Coronary artery (tissue), 2 donors: ENCODE measurements around the gene SEMA4D.

Experiments
- DNase-seq: peaks from one replicate; pipeline ENCODE4 v3.0.0-alpha.2; 2017; ENCODE audit warnings: low spot score
- H3K27ac ChIP-seq, 2 donors: fragments of 200-600 bp; sonication (generic); one replicate each; pipeline ENCODE4 v1.5.1; 2016 to 2019
- H3K4me3 ChIP-seq: fragments of 200-600 bp; sonication (generic); 2 replicates; pipeline ENCODE4 v1.5.1; 2016; ENCODE audit warnings: mild to moderate bottlenecking, moderate library complexity
- TF ChIP-seq, protein P1 (sequence below): fragments of 200-600 bp; sonication (generic); IDR thresholded peaks from one replicate; pipeline ENCODE4 v1.5.1; 2019; ENCODE audit warnings: antibody characterized with exemption

SEMA4D gene

DNA sequence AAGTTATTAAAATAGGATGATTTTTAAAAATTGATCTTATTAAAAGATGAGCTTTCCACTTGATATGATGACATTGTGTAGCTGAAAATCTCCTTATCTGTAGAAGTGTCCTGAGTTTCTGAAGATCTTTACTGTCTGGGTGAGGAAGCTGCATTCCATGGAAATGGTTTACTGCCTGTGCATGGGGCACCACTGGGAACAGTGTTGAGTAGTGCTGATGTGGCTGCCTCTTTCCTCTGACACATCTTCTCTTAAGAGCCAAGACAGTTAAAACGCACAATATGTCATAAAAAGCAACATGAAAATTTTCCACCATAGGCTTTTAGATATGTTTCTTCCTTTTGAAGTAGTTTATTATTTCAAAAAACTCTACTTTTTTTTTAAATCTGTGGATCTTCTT lies 155.0 kb downstream of the SEMA4D start:
- H3K4me3 ChIP-seq, result no peak overlapping the region
- DNase-seq, result no peak
- no peak overlapping the region for H3K27ac ChIP-seq
- TF ChIP-seq, protein P1, sequence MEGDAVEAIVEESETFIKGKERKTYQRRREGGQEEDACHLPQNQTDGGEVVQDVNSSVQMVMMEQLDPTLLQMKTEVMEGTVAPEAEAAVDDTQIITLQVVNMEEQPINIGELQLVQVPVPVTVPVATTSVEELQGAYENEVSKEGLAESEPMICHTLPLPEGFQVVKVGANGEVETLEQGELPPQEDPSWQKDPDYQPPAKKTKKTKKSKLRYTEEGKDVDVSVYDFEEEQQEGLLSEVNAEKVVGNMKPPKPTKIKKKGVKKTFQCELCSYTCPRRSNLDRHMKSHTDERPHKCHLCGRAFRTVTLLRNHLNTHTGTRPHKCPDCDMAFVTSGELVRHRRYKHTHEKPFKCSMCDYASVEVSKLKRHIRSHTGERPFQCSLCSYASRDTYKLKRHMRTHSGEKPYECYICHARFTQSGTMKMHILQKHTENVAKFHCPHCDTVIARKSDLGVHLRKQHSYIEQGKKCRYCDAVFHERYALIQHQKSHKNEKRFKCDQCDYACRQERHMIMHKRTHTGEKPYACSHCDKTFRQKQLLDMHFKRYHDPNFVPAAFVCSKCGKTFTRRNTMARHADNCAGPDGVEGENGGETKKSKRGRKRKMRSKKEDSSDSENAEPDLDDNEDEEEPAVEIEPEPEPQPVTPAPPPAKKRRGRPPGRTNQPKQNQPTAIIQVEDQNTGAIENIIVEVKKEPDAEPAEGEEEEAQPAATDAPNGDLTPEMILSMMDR, result no peak

DNA sequence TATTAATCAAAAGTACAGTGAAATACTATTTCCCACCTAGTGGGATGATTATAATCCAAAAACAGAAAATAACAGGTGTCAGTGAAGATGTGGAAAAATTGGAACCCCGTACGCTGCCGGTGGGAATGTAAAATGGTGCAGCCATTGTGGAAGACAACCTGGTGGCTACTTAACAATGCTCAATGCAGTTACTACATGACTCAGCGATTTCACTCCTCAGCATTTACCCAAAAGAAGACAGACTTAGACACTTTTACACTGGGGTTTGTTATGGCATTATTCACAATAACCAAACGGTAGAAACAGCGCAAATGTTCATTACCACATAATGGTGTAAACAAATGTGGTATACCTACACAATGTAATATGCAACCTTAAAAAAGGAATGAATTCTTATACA lies 155.7 kb downstream of the SEMA4D start:
- no peak overlapping the region for H3K27ac ChIP-seq
- no peak for DNase-seq
- H3K4me3 ChIP-seq, result no peak overlapping the region
- TF ChIP-seq, protein P1, result no peak

DNA sequence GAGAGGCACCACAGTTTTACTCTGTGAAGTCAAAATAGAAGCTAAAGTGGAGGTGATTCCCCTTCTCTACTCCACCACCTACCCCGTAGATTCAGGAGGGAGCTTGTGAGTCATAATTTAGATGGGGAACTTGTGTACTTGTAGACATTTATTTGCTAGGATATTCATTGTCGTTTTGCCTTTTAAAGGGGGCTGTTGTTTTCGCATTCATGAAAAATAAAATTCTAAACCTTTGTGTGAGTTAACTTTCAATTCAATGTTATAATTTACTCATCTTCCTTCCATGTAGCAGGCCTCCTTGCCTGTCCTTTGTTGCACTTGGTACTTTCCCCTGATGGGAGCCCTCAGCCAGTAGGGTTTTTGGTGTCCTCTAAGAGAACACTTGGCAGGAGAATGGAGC lies 157.6 kb downstream of the SEMA4D start:
- Histone ChIP-seq H3K4me3 (no peak overlapping the region), H3K27ac (no peak overlapping the region)
- no peak for DNase-seq
- TF ChIP-seq, protein P1, result no peak

DNA sequence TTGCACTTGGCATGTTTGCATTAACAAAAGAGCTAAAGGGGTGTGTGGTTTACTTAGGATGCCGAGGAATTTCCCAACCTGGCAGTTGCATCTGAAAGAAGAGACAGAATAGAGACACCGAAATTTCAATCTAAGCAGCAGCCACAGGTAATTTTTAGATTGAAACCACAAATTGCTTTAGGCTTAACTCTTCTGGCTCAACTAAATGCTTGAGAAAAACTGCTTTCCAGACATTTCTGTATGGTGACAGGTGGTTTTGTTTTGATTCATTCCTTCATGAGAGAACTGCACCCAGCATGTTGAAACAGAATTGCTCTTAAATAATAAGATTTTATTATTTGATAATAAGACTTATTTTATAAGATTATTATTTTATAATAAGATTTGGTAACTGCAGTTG lies 158.1 kb downstream of the SEMA4D start:
- DNase-seq, result no peak
- H3K4me3 ChIP-seq, result no peak overlapping the region
- H3K27ac ChIP-seq, result no peak overlapping the region
- TF ChIP-seq, protein P1, result no peak

DNA sequence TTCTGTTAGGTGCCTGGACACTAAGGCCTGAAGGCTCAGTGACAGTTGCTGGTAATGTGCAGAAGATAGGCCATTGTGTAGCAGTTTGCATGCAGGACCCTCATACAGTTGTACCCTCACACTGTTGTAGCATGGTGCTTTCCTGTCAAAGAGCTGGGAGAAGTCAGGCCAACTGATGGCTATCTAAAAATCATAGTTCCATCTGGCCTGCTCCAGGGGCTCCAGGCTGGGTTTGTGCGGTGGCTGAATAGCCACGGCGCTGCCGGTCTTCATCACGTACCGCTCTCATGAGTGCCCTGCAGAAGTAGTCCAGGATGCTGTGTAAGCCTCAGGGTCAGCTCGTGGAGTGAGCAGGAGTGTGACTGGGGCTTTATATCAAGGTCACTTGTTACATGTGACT lies 167.4 kb downstream of the SEMA4D start:
- H3K27ac ChIP-seq, result no peak overlapping the region
- no peak for DNase-seq
- no peak overlapping the region for H3K4me3 ChIP-seq
- TF ChIP-seq, protein P1, result no peak

DNA sequence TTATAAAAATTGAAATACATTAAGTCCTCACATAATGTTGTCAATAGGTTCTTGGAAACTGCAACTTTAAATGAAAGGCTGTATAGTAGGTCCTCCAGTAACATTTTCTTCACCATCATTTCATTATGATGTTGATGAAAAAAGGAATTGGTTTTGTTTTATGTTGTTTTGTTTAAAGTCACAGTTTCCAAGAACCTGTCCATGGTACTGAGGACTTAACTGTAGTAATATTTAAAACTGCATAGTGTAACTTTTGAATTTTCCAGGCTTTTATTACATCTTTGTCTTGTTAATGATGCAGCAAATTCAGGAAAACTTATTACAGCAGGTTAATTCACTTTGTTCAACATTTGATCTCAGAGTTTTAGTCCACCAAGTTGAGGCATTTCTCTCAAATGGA lies 168.0 kb downstream of the SEMA4D start:
- Histone ChIP-seq H3K4me3 (no peak overlapping the region), H3K27ac (no peak overlapping the region)
- TF ChIP-seq, protein P1, result no peak
- no peak for DNase-seq

DNA sequence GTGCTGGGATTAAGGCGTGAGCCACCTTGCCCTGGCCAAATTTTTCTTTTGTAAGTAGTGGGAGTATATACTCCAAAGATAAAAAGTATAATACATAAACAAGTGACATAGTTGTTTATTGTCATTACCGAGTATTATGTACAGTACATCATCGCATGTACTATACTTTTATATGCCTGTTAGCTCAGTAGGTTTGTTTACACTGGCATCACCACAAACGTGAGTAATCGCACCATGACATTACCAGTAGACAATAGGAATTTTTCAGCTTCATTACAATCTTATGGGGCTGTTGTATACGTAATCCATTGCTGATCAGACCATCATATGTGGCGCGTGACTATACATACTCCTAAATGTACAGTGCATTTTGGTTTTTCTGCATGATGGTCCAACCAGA lies 169.8 kb downstream of the SEMA4D start:
- DNase-seq, result no peak
- Histone ChIP-seq H3K27ac (no peak overlapping the region), H3K4me3 (no peak overlapping the region)
- TF ChIP-seq, protein P1, result no peak
